NCI-H748 (cell line): ENCODE results near the gene RNF44.

Experiments
- DNase-seq: peaks from one replicate; lab custom pipeline; 2025; ENCODE audit not compliant: unreplicated experiment; lab: John Stamatoyannopoulos, UW

The RNF44 gene

DNA sequence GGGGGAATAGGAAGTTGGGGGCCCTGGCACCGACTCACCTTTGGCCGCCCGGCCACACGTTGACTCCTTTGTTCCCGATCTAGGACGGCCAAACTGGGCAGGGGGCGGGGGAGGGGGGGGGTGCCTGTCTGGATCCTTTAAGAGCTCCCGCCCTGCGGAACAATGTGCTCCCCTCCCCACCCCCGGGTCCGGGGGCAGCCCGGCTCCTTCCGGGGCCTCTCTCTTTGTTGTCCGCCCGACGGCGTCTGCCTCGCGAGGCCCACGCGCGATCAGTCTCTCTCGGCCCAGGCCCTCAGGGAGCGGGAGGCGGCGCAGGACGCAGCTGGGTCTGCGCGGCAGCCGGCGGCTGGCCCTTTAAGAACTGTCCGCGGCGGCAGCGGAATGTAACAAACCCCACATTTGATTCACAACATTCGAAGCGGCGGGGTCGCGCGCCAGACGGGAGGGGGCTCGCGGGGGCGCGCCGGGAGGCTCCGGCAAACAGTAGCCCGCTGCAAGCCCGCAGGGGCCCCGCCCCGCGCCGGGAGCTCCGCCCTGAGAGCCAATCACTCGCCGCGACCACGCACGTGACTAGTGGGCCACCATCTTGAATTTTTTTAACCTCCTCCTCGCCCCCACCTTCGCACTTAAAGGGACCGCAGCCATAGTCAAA lies at the start of gene RNF44:
RNF44 (minus strand) TSS at position 501 of the 652 bp plus-strand sequence. CDS start 4,930 bp downstream, outside the sequence.
- peak; percentile 98 for DNase-seq

DNA sequence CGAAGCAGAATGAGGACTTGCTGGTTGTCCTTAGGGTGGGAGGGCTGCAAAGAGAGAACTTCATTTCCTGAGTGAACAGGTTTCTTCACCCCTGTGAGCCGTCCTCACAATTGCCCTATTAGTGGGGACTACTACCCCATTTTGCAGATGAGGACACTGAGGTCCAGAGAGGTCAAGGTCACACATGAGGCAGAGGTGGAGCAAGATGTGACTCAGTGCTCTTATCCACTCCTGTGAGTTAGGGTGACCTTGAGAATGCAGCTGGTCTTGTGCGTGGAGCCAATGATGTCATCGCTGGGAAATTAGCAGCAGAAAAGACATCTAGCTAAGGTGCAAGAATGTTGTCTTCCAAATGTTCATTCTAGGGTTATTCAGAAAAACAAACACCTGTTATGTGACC lies 45.9 kb upstream of the RNF44 start:
- DNase-seq, result no peak

GRCh38 chr5:176581361-176581760 lies 44.2 kb upstream of the RNF44 start:
- no peak for DNase-seq

DNA sequence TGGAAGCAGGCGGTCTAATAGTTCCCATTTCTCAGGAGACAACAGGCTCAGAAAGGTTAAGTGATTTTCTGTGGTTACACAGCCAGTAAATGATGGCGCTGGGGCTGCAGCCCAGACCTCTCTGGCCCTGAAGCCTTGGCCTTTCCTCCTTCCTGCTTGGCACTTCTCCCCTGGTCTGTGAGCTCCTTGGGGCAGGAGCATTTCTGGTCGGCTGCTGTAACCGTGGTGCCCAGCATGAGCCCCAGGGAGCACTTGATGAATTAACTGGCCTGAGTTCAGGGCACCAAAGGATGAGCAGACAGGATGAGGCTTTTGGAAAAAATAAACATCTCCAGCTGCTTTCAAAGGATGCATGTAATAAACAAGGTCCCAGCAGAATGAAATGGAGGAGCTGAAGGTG lies 42.1 kb upstream of the RNF44 start:
- DNase-seq, result no peak

GRCh38 chr5:176578391-176578808 lies 41.2 kb upstream of the RNF44 start:
- peak; percentile 81 for DNase-seq

- DNase-seq, result no peak
These were observed 40.3 kb upstream of the RNF44 start for GRCh38 chr5:176577312-176578176.

- DNase-seq, result no peak
These were observed 38.6 kb upstream of the RNF44 start for GRCh38 chr5:176575488-176576422.

DNA sequence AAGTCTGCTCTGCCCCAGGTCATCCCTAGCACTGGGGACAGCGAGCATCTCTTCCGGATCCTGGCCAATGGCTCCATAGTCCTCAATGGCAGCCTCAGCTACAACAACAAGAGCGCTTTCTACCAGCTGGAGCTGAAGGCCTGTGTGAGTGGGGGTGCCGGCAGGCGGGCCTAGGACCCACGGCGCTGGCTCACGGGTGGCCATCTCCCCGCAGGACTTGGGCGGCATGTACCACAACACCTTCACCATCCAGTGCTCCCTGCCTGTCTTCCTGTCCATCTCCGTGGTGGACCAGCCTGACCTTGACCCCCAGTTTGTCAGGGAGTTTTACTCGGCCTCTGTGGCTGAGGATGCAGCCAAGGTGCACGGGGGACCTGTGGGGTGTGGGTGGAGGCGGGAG lies 37.9 kb upstream of the RNF44 start:
- DNase-seq, result no peak

GRCh38 chr5:176574297-176574591 lies 37.0 kb upstream of the RNF44 start:
- DNase-seq, result no peak

- peak; percentile 59 for DNase-seq
These were observed 36.5 kb upstream of the RNF44 start for GRCh38 chr5:176573564-176574296.

GRCh38 chr5:176570044-176570443 lies 32.8 kb upstream of the RNF44 start:
- DNase-seq, result no peak

DNA sequence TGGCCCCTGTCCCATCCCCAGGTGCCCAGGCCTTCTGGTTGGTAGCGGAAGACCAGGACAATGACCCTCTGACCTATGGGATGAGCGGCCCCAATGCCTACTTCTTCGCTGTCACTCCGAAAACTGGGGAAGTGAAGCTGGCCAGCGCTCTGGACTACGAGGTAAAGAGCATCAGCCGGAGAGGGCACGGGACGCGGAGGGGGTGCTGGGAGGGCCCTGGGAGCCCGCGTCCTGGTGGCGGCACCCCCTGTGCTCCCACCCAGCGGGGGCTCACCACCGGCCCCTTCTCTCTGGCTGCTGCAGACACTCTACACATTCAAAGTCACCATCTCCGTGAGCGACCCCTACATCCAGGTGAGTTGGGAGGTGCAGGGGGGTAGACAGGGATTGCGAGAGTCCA lies 31.5 kb upstream of the RNF44 start:
- no peak for DNase-seq

DNA sequence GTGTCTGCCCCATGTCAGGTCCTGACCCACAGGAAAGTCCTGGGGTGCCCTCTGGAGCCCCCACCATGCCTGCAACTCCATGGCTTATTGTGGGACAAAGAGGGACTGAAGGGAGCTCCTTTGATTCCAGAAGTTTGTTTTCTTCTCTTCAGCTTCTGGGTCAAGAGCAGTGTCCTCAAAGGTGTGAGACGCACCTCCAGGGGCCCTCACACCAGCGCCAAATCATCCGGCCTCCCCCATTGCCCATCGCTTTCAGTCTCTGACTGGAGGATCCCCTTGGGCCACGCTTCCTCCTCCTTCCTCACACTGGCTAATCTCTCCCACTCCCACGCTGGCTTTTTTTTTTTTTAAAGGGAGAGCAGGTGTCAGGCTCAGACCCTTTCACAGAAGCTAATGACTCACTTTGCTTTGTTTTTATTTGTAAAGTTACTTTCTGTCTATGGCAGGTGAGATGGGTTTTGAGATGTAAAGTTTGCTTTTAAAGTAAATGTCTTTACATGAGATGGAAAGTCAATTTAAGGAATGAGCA lies 28.6 kb upstream of the RNF44 start:
- no peak for DNase-seq

DNA sequence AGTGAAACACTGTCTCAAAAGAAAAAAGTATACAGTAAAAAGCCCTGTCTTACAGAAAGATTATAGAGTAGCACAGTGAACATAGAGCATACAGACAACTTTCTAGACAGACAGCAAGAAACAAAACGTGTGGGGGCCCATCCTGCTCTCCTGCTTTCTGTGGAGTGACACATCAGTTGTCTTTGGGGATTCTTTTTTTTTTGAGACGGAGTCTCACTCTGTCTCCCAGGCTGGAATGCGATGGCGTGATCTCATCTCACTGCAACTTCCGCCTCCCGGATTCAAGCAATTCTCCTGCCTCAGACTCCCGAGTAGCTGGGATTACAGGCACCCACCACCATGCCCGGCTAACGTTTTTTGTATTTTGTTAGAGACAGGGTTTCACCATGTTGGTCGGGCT lies 26.8 kb upstream of the RNF44 start:
- DNase-seq, result no peak

GRCh38 chr5:176562189-176562588 lies 25.0 kb upstream of the RNF44 start:
- no peak for DNase-seq

- no peak for DNase-seq
These were observed 24.1 kb upstream of the RNF44 start for GRCh38 chr5:176561259-176561658.

DNA sequence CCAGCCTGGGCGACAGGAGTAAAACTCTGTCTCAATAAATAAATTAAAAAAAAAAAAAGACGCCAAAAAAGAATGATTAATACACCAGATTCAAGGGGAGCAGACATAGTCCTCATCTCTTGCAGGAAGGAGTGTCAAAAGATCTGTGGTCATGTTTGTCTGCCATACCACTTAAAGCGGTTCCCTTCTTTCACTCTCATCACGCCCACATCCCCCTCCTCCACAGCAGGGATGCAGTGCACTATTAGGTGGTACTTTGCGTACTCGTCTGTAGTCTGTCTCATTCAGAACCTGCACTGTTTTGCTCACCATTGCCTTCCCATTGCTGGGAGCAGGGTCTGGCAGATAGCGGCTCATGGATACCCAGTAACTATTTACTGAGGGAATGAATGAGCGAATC lies 23.2 kb upstream of the RNF44 start:
- no peak for DNase-seq

DNA sequence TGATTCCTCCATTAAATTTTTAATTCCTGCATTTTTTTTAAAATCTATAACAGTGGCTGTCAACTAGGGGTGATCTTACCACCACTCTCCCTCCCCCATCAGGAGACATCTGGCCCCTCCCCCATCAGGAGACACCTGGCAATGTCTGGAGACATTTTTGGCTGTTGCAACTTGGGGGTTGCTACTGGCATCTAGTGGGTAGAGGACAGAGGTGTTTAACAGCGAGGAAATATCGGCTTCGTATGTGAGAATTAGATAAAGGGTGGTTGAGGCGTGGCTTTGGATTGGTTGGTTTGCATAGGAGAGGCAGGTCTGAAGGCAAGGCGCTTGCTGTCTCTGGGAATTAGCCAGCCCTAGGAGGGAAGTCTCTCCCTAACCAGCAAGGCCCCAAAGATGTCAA lies 22.5 kb upstream of the RNF44 start:
- no peak for DNase-seq

DNA sequence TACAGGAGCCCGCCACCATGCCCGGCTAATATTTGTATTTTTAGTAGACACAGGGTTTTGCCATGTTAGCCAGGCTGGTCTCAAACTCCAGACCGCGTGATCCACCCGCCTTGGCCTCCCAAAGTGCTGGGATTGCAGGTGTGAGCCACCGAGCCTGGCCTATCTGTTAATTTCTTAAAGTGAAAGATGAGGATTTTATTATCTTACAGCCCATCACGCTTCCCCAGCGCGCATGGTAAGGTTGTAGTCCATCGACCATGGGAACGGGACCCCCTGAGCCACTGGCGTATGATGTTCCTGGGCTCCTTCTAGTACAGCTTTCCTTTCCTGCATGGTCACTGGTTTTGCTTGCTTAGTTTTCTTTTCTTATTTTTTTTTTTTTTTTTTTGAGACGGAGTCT lies 20.6 kb upstream of the RNF44 start:
- DNase-seq, result no peak

DNA sequence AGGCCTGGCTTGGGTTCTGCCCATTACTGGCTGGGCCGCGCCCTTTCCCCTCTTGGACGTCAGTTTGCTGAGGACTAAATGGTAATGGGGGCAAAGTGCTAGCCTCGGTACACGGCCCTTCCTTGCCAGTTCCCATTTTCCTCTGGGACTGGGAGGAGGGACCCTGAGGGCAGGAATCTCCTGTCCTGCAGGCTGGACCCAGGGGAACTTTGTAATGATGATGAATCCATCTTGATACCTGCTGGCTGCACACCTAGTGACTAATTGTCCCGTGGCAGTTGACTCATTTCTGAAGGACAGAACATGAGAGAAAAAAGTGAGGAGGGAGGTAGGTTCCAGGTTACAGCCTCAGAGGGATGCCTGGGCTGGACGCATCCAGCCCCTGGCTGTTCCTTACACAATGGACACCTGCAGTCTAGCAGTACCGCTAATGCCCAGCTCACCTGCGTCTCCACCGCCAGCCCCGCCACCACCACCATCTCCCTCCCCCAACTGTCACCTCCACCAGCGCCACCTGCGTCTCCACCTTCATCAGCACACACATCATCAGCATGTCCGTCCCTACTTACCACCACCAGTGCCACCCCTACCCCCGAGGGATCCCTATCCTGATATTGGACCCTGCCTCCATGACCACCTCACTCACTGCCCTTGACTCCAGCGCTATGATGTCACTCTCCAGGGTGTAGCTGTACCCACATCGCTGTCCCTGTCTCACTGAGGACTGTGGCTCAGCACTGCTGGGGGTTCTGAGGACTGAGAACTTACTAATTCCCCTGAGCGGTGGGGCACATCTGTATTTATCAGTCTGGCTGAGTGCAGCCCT lies 16.3 kb upstream of the RNF44 start:
- DNase-seq, result peak; percentile 48
